CD4-positive, alpha-beta T cell treated with Interferon alpha-2 for 1 hour (primary cell): ENCODE measurements around the gene ASAH2B.

Experiments
- DNase-seq, 2 donors: peaks; one replicate each; pipeline ENCODE4 v3.0.0-alpha.2; 2020 to 2022

The ASAH2B gene

GRCh38 chr10:50799595-50799994 lies 59.9 kb downstream of the ASAH2B start:
- no peak for DNase-seq

DNA sequence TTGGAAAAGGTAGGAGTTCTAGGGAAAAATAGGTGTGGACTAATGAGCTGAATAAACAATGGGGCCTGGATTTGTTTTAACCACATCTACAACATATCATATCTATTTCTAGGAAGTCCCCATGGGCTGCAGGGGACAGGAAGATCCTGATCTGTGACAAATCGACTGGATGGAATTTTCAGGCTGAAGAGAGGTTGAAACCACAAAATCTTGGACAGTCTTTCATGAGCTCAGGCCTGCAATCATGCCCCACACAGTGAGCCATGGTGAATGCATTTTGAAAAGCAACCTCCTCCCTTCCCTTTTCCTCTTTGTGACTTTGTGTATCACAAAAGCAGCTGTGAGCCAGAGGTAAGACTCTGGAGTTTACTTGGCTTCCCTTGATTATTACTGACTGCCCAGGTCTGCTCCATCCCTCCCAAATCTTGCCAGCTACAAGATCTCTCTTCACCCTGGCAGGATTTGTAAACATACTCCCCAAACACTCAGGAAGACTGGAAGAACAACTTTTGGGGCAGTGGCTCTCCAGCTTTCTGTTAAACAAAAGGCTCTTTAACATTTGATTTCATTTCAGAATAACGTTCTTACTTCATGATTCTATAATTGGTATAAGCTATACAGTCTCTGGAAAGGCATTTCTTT lies 66.4 kb downstream of the ASAH2B start:
- DNase-seq: no peak

- DNase-seq: no peak
Observed at GRCh38 chr10:50807851-50808776, 68.4 kb downstream of the ASAH2B start.
